GM12801 (cell line): ENCODE data around the gene NOC2L.

Source experiments
- TF ChIP-seq, protein P1 (sequence below): IDR thresholded peaks from one replicate; pipeline ENCODE4 v1.5.1; 2011; ENCODE audit warnings: control low read depth; ENCODE audit not compliant: insufficient read length; ENCODE audit errors: extremely low read depth

The NOC2L gene

DNA sequence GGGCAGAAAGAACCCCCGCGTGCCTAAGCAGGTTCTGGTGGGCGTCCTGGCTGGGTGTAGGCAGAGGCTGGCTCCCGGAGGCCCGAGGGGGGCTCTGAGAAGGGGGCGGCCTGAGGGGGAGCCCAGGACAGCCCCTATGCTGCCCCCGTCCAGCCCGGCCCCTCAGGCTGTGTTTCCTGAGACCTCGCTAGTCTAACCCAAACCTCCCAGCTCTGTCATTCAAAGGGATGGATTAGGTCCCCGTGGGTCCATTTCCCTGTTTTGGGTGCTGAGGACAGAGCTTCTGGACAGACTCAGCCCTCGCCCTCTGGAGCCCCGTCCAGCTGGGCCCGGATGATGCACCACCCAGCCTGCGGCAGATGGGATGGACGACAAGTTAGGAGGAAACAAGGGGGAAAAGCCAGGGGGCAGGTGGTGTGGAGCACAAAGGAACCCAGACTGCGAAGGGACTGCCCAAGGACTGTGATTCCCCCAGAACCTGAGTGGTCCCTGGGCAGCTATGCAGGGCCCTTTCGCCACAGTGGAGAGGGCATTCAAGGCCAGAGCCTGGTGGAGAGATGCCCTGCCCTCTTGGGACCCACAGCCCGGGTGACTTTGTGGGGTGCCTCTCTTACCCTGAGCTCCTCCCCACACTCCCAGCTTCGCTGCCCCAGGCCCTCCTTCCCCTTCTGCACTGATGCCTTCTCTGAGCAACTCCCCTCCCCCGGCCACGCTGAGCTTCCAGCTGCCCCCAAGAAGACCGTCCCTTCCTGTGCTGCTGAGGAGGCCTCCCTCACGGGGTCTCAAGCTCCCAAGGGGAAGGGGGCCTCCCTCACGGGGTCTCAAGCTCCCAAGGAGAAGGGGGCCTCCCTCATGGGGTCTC lies 38.0 kb upstream of the NOC2L start:
- TF ChIP-seq, protein P1, sequence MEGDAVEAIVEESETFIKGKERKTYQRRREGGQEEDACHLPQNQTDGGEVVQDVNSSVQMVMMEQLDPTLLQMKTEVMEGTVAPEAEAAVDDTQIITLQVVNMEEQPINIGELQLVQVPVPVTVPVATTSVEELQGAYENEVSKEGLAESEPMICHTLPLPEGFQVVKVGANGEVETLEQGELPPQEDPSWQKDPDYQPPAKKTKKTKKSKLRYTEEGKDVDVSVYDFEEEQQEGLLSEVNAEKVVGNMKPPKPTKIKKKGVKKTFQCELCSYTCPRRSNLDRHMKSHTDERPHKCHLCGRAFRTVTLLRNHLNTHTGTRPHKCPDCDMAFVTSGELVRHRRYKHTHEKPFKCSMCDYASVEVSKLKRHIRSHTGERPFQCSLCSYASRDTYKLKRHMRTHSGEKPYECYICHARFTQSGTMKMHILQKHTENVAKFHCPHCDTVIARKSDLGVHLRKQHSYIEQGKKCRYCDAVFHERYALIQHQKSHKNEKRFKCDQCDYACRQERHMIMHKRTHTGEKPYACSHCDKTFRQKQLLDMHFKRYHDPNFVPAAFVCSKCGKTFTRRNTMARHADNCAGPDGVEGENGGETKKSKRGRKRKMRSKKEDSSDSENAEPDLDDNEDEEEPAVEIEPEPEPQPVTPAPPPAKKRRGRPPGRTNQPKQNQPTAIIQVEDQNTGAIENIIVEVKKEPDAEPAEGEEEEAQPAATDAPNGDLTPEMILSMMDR: no peak

DNA sequence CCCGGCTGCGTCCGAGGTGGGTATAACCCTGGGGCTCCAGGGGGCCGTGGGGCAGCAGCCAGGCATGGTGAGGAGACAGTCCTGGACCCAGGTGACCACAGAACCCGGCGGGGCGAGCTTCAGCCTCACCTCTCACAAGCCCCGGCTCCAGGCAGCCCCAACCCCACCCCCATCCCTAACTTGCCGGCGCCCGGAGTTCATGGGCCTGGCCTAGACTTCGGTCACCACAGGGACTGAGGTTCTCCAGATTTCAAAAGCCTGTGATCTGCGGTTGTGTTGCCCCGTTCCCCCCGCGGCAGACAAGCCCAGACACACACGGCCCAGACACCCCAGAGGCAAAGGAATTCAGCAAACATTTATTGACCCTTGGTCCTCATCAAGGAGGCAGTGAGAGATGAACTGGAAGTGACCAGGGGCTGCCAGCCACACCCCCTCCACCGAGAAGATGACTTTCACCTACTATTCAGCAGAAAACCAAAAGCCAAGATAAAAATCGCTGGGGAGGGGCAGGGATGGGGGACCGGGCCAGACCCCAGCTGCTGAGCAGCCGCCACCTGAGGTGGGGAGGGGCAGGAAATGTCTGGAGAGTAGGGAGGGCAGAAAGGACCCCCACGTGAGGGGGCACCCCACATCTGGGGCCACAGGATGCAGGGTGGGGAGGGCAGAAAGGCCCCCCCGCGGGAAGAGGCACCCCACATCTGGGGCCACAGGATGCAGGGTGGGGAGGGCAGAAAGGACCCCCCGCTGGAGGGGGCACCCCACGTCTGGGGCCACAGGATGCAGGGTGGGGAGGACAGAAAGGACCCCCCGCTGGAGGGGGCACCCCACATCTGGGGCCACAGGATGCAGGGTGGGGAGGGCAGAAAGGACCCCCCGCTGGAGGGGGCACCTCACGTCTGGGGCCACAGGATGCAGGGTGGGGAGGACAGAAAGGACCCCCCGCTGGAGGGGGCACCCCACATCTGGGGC lies 36.9 kb upstream of the NOC2L start:
- TF ChIP-seq, protein P1: no peak

DNA sequence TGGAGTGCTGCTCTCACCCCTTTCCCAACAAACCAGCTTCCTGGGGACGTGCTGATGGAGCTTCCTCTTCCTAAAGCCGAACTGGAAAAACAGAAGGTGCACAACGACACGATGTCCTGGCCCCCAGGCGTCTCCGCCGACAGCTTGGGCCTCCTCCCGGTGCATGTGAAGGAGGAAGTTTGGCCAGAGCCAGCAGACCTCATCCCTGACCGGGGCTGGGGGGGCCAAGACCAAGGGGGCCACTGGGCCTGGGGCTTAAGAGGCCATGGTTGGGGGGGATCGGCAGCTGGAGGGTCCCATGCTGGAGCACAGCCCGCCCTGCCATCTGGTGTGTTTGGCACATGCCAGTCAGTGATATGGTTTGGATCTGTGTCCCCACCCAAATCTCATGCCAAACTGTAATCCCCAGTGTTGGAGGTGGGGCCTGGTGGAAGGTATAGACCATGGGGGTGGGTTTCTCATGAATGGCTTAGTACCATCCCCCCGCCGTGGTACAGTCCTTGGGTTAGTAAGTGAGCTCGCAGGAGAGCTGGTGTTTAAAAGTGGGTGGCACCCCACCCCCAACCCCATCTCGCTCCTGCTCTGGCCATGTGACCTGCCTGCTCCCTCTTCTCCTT lies 34.4 kb upstream of the NOC2L start:
- TF ChIP-seq, protein P1: no peak

DNA sequence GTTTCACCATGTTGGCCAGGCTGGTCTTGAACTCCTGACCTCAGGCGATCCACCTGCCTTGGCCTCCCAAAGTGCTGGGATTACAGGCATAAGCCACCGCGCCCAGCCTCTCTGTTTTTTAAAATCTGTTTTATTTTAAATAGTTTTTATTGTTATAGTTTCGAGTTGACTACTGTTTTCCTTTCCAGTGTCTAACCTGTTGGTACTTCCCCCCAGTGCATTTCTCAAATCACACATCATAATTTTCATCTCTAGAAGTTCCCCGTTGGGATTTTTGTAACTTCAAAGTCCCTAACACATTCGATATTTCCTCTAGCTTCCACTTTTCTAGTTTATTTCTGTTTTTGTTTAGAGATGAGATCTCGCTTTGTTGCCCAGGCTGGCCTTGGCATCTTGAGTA lies 33.3 kb upstream of the NOC2L start:
- TF ChIP-seq, protein P1: no peak

DNA sequence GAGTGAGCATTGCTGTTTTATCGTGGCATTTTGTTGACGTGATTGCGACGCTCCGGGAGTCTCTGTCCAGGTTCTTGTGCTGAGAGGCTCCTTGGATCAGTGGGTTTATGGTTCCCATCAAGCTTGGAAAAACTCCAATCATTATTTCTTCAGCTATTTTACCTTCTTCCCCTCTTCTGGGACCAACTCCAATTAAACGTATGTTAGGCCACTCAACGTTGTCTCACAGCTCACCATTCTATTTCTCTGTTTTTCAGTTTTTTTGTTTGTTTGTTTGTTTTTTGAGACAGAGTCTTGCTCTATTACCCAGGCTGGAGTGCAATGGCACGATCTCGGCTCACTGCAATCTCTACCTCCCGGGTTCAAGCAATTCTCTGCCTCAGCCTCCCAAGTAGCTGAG lies 32.8 kb upstream of the NOC2L start:
- TF ChIP-seq, protein P1: no peak

DNA sequence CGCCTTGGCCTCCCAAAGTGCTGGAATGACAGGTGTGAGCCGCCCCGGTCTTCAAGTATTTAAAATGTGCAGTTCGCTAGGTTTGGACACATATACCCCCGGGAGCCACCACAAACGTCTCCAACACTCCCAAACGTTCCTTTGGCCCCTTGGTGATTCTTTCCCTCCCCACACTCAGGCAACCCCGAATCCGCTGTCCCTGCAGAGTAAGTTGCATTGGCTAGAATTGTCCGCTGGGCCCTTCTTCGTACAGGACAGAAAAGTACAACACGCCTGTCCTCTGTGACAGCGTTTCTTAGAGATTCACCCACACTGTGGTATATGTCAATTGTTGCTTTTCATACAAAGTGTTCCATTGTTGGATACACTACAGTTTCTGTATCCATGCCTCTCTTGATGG lies 26.1 kb upstream of the NOC2L start:
- TF ChIP-seq, protein P1: no peak

DNA sequence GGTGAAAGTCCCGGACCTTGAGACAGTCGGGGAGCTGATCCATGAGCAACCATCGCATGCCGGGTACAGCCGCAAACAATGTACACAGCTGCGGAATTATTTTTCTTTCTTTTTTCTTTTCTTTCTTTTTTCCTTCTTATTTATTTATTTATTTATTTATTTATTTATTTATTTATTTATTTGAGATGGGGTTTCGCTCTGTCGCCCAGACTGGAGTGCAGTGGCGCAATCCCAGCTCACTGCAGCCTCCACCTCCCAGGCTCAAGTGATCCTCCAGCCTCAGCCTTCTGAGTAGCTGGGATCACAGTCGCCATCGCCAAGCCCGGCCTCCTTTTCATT lies 25.4 kb upstream of the NOC2L start:
- TF ChIP-seq, protein P1: no peak
